Astrocyte of the cerebellum (primary cell): ENCODE measurements around the gene LMOD3.

ENCODE experiments used
- DNase-seq: peaks from one replicate; pipeline ENCODE4 v3.0.0-alpha.2; 2011; ENCODE audit warnings: low read depth
- H3K4me3 ChIP-seq: 2 replicates; pipeline ENCODE4 v1.5.1; 2011; ENCODE audit warnings: mild to moderate bottlenecking, low read depth, low read length, moderate library complexity
- CTCF ChIP-seq: IDR thresholded peaks from 2 replicates; pipeline ENCODE4 v1.5.1; 2012; ENCODE audit warnings: low read length, low read depth, moderate library complexity, mild to moderate bottlenecking; ENCODE audit errors: missing control alignments
- in situ Hi-C: cut with HindIII; loops from 2 replicates; pipeline ENCODE4 v1.10.0; 2017; ENCODE audit warnings: low sequenced_read_pairs

LMOD3 gene

GRCh38 chr3:69161587-69162307 lies 39.4 kb upstream of the LMOD3 start:
- TF ChIP-seq CTCF = peak; percentile 89
- in situ Hi-C loops = loop anchor here (25.0 kb wide), 3 partner anchors 151 to 526 kb away; no protein-coding TSS in a partner anchor
- no peak overlapping the region for H3K4me3 ChIP-seq
- peak; percentile 43 for DNase-seq

GRCh38 chr3:69160525-69160924 lies 38.1 kb upstream of the LMOD3 start:
- DNase-seq = no peak
- in situ Hi-C loops = loop anchor here (25.0 kb wide), 3 partner anchors 152 to 527 kb away; no protein-coding TSS in a partner anchor

GRCh38 chr3:69160107-69160506 lies 37.7 kb upstream of the LMOD3 start:
- H3K4me3 ChIP-seq = no peak overlapping the region
- in situ Hi-C loops = loop anchor here (25.0 kb wide), 3 partner anchors 152 to 527 kb away; no protein-coding TSS in a partner anchor
- no peak for TF ChIP-seq CTCF
- no peak for DNase-seq

More at GRCh38 chr3:69160525-69160924, 38.1 kb upstream of the LMOD3 start:
- H3K4me3 ChIP-seq = no peak overlapping the region
- no peak for TF ChIP-seq CTCF

- in situ Hi-C loops = no loop called here
- no peak for DNase-seq
- no peak overlapping the region for H3K4me3 ChIP-seq
- TF ChIP-seq CTCF = no peak
Measured at GRCh38 chr3:69149586-69149985, 27.2 kb upstream of the LMOD3 start.

DNA sequence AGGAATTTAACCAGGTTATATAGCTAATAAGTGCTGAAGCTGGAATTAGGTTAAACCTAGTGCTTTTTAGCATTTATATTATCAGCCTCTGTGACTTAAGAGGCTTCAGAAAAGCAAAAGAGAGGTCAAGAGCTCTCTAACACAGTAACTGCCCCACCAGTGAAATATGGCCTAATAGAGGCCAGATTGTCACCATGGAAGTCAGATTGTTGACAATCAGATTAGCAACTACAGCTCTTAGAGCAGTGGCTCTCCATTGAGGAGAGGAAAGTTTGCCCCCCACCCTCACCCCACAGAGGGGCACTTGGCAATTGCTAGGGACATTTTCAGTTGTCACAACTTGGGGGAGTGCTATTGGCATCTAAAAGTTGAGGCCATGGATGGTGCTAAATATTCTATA lies 23.3 kb upstream of the LMOD3 start:
- DNase-seq = no peak
- no peak for TF ChIP-seq CTCF
- in situ Hi-C loops = no loop called here
- no peak overlapping the region for H3K4me3 ChIP-seq

DNA sequence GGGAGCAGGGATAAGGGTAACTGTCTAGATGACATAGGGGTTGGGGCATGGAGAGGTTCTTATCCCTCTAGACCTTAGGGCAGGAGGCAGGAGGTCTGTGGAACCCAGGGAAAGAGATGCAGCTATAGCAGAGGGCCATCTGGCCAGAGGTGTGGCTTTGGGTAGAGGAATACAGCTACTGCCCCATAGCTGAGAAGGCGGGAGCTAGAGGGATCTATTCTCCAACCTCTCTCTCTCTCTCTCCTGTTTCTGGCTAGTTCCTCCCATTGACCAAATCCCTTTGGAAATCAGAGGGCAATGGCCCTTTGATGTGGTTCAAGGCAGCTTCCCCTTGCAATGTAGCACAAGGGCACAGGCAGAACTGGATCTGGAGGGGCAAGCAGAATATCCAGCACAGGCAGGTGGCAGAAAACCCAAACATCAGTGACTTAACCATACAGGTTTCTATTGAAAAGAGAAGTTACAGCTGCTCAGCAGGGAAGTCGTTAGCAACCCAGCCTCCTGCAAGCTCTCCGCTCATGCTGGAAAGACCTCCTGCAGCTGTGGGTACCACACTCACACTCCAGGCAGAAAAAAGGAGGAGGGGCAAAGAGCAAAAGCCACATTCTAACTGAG lies 22.3 kb upstream of the LMOD3 start:
- H3K4me3 ChIP-seq = no peak overlapping the region
- peak; percentile 41 for DNase-seq
- TF ChIP-seq CTCF = no peak
- in situ Hi-C loops = no loop called here
